Natural killer cell treated with Interleukin-12 subunit alpha and Interleukin-12 subunit beta and Interleukin-15 and Interleukin-18, amount 100 ng/mL, for 72 hours (primary cell): Measurements from ENCODE around the gene CDH5. TPM values are rescaled to one million over a fixed set of nuclear protein-coding genes. Genes with fewer than 3 reads are reported as not detected.
A peak's percentile ranks its signal among the peaks of the same experiment; 100 is the strongest.

ENCODE experiments used
- ATAC-seq, 2 donors: fragments of 150-1000 bp; cut with Tn5 transposase in 1 of 2; sonication (Bioruptor Pico), chemical (Tn5 transposase) in 1 of 2; 2 replicates each; pipeline ENCODE4 v1.10.0; 2021
- DNase-seq: peaks from one replicate; pipeline ENCODE4 v3.0.0; 2022; ENCODE audit warnings: low spot score
- H3K27ac Mint-ChIP-seq, 2 donors: 1 replicate in 1 of 2; 2 replicates in 1 of 2; pipeline ENCODE4 v1.8.0; 2022; ENCODE audit warnings: mixed read lengths in 2 of 2, mild to moderate bottlenecking in 1 of 2, moderate library complexity in 1 of 2
- H3K27me3 Mint-ChIP-seq, 2 donors: 1 replicate in 1 of 2; 2 replicates in 1 of 2; pipeline ENCODE4 v1.8.0; 2022; ENCODE audit warnings: mixed read lengths in 2 of 2
- H3K36me3 Mint-ChIP-seq: one replicate; pipeline ENCODE4 v1.8.0; 2022; ENCODE audit warnings: mixed read lengths
- H3K4me1 Mint-ChIP-seq, 2 donors: 1 replicate in 1 of 2; 2 replicates in 1 of 2; pipeline ENCODE4 v1.8.0; 2022; ENCODE audit warnings: low read depth in 2 of 2, mixed read lengths in 2 of 2, mild to moderate bottlenecking in 1 of 2
- H3K4me3 Mint-ChIP-seq: one replicate; pipeline ENCODE4 v1.8.0; 2022; ENCODE audit warnings: mixed read lengths
- H3K9me3 Mint-ChIP-seq: 2 replicates; pipeline ENCODE4 v1.8.0; 2022; ENCODE audit warnings: mixed read lengths
- total RNA-seq, 2 donors: library from RNA; stranded (reverse); gene quantifications; one replicate each; pipeline ENCODE4 v1.2.3, GENCODE V29; 2022

The CDH5 gene
- total RNA-seq, 2 donors from 2014 or later: not detected

DNA sequence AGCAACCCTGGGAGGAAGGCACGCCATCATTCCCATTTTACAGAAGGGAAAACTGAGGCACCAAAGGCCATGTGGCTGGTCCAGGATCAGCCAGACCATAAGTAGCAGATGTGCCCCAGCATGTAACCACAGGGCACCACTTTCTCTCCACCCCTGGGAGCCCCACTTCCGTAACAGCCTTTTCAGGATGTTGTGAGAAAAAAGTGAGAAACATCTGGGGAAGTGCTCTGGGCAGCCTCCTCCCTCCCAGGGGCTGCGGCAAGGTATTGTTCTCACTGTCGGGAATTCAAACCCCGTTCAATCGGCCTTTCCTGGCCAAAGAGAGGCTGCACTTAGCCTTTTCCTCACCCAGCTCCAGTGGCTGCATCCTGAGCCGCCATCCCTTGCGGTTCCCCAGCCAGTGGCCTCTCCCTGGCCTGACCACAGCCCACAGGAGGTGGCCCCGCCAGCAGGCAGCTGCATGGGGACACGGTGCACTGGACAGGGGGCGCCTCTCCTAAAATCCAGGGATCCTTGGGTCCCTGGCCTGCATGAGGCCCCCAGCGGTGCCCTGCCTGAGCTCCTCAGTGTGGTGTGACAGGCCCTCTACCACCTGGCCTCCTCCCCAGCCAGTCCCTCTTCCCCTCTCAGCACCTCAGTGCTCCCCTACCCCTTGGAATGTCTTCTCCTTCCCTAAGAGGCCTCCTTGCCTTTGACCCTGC, 5.7 kb upstream of the CDH5 start:
- peaks cover 7 to 15% of the 10 kb centered on the region in 2 donors for H3K4me1 Mint-ChIP-seq
- no peaks in the 10 kb centered on the region for H3K9me3 Mint-ChIP-seq
- H3K27me3 Mint-ChIP-seq: peaks cover 42 to 44% of the 10 kb centered on the region in 2 donors
- no peaks in the 10 kb centered on the region for H3K36me3 Mint-ChIP-seq
- H3K4me3 Mint-ChIP-seq: no peak overlapping the region
- ATAC-seq: no peak
- H3K27ac Mint-ChIP-seq: no peak overlapping the region
- DNase-seq: no peak

DNA sequence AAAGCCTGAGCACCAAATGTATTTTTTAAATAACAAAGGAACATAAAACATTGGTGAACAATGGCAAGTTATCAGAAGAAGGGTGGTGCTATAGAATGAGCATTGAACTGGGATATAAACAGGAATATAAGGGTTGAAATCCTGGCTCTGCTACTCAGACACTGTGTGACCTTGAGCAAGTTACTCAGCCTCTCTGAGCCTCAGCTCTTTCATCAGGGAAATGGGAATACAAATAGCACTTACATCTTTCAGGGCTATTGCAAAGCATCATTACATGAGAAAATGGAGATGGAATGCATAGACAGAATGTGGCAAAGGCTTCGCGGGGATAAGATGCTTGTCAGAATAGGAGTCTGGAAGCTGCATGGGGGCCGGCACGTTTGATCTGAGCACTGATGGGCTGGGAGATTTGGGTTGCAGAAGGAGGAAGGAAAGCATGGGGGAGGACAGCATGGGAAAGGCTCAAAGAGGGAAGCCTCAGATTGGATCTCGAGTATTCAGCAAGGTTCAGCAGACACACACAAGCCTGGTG, 4.8 kb upstream of the CDH5 start:
- Mint-ChIP-seq H3K4me1 (peaks cover 7 to 16% of the 10 kb centered on the region in 2 donors), H3K4me3 (no peak overlapping the region), H3K36me3 (no peaks in the 10 kb centered on the region), H3K9me3 (no peaks in the 10 kb centered on the region), H3K27me3 (peaks cover 44 to 45% of the 10 kb centered on the region in 2 donors), H3K27ac (no peak overlapping the region)
- no peak for DNase-seq
- ATAC-seq: no peak

GRCh38 chr16:66363211-66363777, 3.2 kb upstream of the CDH5 start:
- no peak overlapping the region for H3K4me3 Mint-ChIP-seq
- ATAC-seq (no peak), DNase-seq (no peak)
- H3K27me3 Mint-ChIP-seq: peaks cover 37 to 38% of the 10 kb centered on the region in 2 donors
- H3K36me3 Mint-ChIP-seq: no peaks in the 10 kb centered on the region
- no peak overlapping the region for H3K27ac Mint-ChIP-seq
- peaks cover 7 to 12% of the 10 kb centered on the region in 2 donors for H3K4me1 Mint-ChIP-seq
- H3K9me3 Mint-ChIP-seq: no peaks in the 10 kb centered on the region

DNA sequence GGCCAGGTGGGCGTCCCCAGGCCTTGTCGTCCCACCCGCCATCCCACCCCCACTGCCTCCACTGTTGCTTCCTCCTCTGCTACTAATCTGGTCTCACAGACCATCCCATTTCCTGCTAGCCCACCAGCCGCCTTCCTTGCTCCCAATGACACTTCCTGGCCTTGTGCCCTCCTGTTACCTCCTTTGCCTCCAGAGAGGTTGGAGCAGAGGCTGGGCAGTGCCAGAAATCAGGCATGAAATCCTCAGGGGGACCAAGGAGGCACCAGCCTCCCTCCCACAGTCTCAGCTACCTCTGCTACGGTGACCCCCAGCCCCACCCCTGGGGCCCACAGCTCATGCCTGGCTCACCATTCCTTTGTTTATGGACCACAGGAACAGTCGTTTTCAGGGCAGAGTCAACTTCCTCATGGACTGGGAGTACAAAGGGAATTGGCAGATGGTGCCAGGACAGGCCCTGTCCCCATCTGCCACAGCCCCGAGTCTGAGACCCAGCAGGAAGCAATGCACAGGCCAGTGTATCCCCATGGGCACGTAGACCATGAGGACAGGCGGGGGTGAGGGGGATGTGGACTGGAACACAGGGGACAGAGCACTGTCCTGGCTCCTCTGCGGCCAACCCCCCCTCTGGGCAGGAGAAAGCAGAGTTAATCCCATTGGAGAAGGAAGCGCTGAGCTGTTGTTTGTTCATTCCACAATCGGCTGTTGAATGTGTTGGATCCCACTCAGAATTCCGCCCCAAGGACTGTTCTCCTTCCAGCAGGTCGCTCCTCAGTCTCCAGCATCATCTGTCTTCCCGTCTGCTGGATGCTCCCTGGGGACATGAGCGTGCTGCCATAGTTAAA, 2.2 kb upstream of the CDH5 start:
- Mint-ChIP-seq H3K36me3 (no peaks in the 10 kb centered on the region), H3K4me3 (no peak overlapping the region), H3K9me3 (no peaks in the 10 kb centered on the region), H3K27ac (no peak overlapping the region), H3K4me1 (peaks cover 7 to 18% of the 10 kb centered on the region in 2 donors), H3K27me3 (peaks cover 35 to 37% of the 10 kb centered on the region in 2 donors)
- DNase-seq: no peak
- ATAC-seq: no peak

DNA sequence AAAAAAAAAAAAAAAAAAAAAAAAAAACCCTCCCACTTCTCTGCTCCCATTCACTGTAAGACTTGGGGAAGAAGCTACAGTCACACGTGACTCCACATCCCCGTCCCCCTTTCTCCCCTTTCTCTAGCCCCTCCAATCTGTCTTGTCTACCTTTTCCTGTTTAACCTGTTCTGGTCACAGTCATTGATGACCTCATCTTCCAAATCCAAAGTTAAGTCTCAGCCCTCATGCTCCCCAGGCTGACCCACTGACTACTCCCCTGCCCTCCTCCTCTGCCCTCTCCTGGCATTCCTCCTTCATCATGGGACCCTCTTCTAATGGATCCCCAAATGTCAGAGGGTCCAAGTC, 1.6 kb upstream of the CDH5 start:
- peaks cover 7 to 18% of the 10 kb centered on the region in 2 donors for H3K4me1 Mint-ChIP-seq
- no peaks in the 10 kb centered on the region for H3K9me3 Mint-ChIP-seq
- no peak for ATAC-seq
- H3K36me3 Mint-ChIP-seq: no peaks in the 10 kb centered on the region
- H3K27ac Mint-ChIP-seq: no peak overlapping the region
- no peak overlapping the region for H3K4me3 Mint-ChIP-seq
- H3K27me3 Mint-ChIP-seq: peaks cover 35 to 37% of the 10 kb centered on the region in 2 donors
- DNase-seq: no peak

DNA sequence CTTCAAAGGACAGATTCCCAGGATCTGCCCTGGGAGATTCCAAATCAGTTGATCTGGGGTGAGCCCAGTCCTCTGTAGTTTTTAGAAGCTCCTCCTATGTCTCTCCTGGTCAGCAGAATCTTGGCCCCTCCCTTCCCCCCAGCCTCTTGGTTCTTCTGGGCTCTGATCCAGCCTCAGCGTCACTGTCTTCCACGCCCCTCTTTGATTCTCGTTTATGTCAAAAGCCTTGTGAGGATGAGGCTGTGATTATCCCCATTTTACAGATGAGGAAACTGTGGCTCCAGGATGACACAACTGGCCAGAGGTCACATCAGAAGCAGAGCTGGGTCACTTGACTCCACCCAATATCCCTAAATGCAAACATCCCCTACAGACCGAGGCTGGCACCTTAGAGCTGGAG, 840 bp upstream of the CDH5 start:
- peaks cover 35 to 37% of the 10 kb centered on the region in 2 donors for H3K27me3 Mint-ChIP-seq
- DNase-seq (no peak), ATAC-seq (no peak)
- peaks cover 7 to 18% of the 10 kb centered on the region in 2 donors for H3K4me1 Mint-ChIP-seq
- H3K9me3 Mint-ChIP-seq: no peaks in the 10 kb centered on the region
- no peak overlapping the region for H3K27ac Mint-ChIP-seq
- H3K36me3 Mint-ChIP-seq: no peaks in the 10 kb centered on the region
- H3K4me3 Mint-ChIP-seq: no peak overlapping the region

DNA sequence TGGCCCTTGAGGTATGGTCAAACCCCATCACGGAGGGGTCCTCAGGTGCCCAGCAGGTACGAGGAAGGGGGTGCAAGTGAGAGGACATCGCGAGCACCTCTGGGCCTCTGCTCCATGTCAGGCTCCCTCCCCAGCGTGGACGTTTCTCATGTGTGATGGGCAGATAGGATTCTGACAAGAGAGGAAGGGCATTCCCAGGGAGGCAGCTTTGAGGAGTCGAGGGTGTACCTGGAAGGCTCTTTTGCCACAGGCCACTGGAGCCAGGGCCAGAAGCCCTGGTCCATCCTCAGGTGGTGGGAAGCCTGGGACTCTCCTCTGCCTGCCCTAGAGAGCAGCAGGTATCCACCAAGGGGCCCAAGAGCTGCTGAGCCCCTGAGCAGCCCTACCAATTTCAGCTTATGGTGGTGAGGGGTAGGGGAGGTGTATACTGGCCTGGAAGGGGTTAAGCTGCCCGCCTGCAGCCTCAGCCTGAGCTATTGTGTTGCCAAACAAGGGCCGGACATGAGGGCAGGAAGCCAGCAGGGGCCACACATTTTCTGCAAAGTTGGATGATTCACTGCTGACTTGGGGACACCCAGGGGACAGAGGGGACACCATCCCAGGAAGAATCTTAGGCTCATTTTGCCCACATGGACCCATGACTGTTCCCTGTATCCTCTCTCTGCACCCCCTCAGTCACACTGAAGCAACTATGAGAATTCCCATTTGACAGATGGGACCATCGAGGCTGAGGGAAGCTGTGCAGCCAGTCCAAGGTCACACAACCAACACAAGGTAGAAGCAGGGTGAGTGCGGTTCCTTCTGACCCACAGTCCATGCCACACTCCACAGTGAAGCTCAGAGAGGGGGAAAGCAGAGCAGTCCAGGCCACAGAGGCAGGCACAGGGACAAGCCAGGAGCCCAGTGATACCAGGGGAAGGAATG, 1.7 kb downstream of the CDH5 start:
- DNase-seq: no peak
- Mint-ChIP-seq H3K27me3 (peaks cover 15 to 17% of the 10 kb centered on the region in 2 donors), H3K4me1 (peaks cover 0 to 13% of the 10 kb centered on the region in 2 donors), H3K4me3 (no peak overlapping the region), H3K27ac (peak overlapping the region in 1 of 2 donors; percentile 32), H3K36me3 (no peaks in the 10 kb centered on the region), H3K9me3 (no peaks in the 10 kb centered on the region)
- ATAC-seq: no peak

DNA sequence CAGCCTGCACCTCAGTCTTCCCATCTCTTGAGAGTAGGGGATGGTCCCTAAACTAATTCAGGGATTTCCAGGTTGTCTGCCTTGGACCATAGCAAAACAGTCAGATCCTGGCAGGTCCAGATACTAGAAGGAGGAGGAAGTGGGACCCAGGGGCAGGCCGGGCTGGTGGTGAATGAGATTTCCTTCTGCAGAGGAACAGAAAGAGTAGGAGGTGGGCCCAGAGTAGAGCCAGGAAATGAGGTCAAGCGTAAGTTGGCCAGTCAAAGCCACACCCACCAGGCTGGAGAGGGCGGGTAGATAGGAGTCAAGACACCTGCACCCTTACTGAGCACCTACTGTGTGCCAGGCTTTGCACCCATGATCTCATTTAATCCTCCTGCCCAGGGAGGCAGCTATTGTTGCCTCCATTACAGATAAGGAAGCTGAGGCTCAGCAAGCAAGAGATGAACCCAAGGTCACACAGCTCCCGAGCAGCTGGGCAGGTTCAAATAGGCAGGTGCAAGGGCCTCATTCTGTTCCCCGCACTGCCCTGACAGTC, 2.6 kb downstream of the CDH5 start:
- Mint-ChIP-seq H3K27me3 (peaks cover 13 to 14% of the 10 kb centered on the region in 2 donors), H3K36me3 (no peaks in the 10 kb centered on the region), H3K4me3 (no peak overlapping the region), H3K9me3 (no peaks in the 10 kb centered on the region), H3K27ac (peak overlapping the region in 1 of 2 donors; percentile 32), H3K4me1 (peaks cover 0 to 12% of the 10 kb centered on the region in 2 donors)
- ATAC-seq (no peak), DNase-seq (no peak)

DNA sequence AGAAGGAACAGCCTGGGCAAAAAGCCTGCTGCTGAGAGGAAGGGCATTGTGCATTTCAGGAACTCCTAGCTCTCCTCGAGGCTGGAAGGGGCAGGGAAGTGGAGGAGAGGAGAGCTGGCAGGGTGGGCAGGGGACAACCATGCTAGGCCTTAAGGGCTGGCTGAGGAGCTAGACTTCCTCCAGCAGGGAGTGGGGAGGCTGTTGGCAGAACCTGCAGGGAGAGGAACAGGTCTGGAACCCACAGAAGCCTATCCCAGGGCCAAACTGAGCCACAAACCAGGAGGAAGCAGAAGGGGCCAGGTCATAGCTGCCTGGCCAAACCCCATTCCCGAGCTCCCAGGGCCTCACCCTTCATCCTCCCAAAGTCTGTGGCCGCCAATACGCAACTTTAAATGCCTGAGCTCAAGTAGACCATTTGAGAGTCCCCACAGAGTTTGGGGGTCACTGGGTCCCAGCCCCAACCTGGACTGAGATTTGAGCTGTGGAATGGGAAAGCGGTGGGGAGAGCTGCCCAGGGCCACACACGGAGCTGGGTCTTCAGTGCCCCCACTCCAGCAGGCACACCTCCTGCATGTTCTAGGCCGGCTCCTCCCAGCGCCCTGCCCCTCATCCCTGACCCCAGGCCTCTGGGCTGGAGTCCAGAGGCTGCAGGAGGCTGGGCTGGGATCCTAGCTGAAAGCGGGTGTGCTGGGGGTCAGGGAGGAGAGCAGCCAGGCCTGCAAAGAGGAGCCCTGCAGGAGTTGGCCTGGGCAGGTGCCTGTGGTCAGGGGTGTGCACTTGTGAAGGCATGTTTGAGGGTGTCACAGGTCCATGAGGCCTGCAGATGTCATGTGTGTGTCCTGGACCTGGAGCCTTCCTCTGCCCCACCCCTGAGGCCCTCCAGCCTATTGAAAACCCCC, 4.5 kb downstream of the CDH5 start:
- no peaks in the 10 kb centered on the region for H3K9me3 Mint-ChIP-seq
- peaks cover 0 to 6% of the 10 kb centered on the region in 2 donors for H3K4me1 Mint-ChIP-seq
- no peak for DNase-seq
- H3K36me3 Mint-ChIP-seq: no peaks in the 10 kb centered on the region
- no peak overlapping the region for H3K4me3 Mint-ChIP-seq
- no peak overlapping the region for H3K27ac Mint-ChIP-seq
- H3K27me3 Mint-ChIP-seq: no peaks in the 10 kb centered on the region
- no peak for ATAC-seq

DNA sequence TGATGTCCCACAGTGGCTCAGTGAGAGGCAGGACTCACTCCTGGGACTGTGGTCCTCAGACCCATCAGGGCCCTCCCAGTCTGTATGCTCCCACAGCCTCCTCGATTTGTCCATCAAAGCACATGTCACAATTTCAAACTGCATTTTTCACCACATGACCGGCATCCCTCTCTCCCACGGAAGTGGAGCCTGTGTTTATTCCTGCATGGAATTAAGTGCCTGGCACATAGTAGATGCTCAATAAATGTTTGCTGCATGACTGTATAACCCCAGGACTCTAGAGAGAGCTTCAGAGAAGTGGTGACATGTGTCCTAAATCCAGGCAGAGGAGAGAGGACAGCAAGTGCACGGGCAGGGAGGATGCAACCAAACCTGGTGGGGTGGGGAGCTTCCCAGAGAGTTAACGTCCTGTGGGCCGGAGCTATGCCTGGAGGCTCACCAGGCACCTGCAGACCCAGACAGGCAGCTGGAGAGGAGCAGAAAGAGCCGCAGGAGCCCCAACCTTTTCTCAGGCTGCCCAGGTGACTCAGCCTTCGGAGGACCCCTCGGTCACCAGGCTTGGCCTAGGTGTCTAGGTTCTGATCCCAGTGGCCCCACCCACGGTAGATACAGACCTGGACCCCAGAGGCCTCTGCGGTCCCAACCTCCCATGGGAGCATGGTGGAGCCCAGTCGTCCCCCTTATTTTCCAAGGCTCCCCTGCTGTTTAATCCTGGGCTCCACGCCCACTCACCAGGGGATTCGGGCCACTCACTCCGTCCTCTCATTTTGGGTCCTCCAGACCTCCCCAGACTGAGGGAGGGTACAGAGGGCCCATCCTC, 5.8 kb downstream of the CDH5 start:
- Mint-ChIP-seq H3K4me3 (no peak overlapping the region), H3K27ac (no peak overlapping the region)
- ATAC-seq: no peak

DNA sequence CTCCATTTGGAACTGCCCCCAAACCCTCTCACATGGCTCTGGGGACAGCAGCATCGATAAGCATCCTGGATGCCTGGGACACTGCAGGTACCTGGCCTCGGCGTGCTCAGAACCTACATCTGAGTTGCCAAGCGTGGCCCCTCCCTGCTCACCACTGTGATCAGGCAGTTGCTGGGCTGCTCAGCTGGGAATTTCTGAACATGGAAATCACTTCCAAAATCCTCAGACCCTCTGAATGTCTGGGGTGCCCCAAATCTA, 6.3 kb downstream of the CDH5 start:
- H3K4me3 Mint-ChIP-seq: no peak overlapping the region
- no peak overlapping the region for H3K27ac Mint-ChIP-seq
- H3K36me3 Mint-ChIP-seq: no peaks in the 10 kb centered on the region
- H3K4me1 Mint-ChIP-seq: peaks cover 0 to 6% of the 10 kb centered on the region in 2 donors
- H3K27me3 Mint-ChIP-seq: peaks cover 0 to 3% of the 10 kb centered on the region in 2 donors
- no peaks in the 10 kb centered on the region for H3K9me3 Mint-ChIP-seq
- no peak for DNase-seq
- no peak for ATAC-seq

More for the DNA sequence above, 5.8 kb downstream of the CDH5 start:
- Mint-ChIP-seq H3K36me3 (no peaks in the 10 kb centered on the region), H3K27me3 (peaks cover 0 to 3% of the 10 kb centered on the region in 2 donors), H3K9me3 (no peaks in the 10 kb centered on the region), H3K4me1 (peaks cover 0 to 6% of the 10 kb centered on the region in 2 donors)
- DNase-seq: no peak

- Mint-ChIP-seq H3K27ac (no peak overlapping the region), H3K4me3 (no peak overlapping the region), H3K9me3 (no peaks in the 10 kb centered on the region), H3K4me1 (peaks cover 0 to 3% of the 10 kb centered on the region in 2 donors), H3K27me3 (peaks cover 0 to 3% of the 10 kb centered on the region in 2 donors), H3K36me3 (no peaks in the 10 kb centered on the region)
- ATAC-seq (no peak), DNase-seq (no peak)
These were observed 7.2 kb downstream of the CDH5 start for GRCh38 chr16:66373667-66374066.
